Neural cell (in vitro differentiated cells): ENCODE data around the gene CMYA5. TPM values are rescaled to one million over a fixed set of nuclear protein-coding genes. Genes with fewer than 3 reads are reported as not detected.

Experiments used
- H2AFZ ChIP-seq: fragments of 200-600, 300-800 bp; sonication (generic), shearing (Covaris generic); 2 replicates; pipeline ENCODE4 v1.6.0; 2014; ENCODE audit warnings: low read depth, mild to moderate bottlenecking, antibody characterized with exemption, low read length, moderate library complexity
- H3F3A ChIP-seq: fragments of 200-600 bp; shearing (Covaris generic); 2 replicates; pipeline ENCODE4 v1.6.1; 2016; ENCODE audit warnings: mild to moderate bottlenecking, moderate library complexity, mixed read lengths, antibody characterized with exemption, low read length; ENCODE audit not compliant: insufficient read depth, poor library complexity, severe bottlenecking
- H3K27ac ChIP-seq: fragments of 200-600, 300-800 bp; sonication (generic), shearing (Covaris generic); 2 replicates; pipeline ENCODE4 v1.5.1; 2014; ENCODE audit warnings: mild to moderate bottlenecking, low read length, moderate library complexity
- H3K27me3 ChIP-seq: fragments of 300-800, 200-600 bp; sonication (generic), shearing (Covaris generic); 2 replicates; pipeline ENCODE4 v1.6.0; 2014; ENCODE audit warnings: mild to moderate bottlenecking, low read depth, low read length, moderate library complexity; ENCODE audit not compliant: insufficient read depth
- H3K36me3 ChIP-seq: fragments of 300-800, 200-600 bp; sonication (generic), shearing (Covaris generic); 2 replicates; pipeline ENCODE4 v1.5.1; 2014; ENCODE audit warnings: mild to moderate bottlenecking, antibody characterized with exemption, low read length, moderate library complexity; ENCODE audit not compliant: insufficient read depth
- H3K4me2 ChIP-seq: fragments of 300-800, 200-600 bp; sonication (generic), shearing (Covaris generic); 2 replicates; pipeline ENCODE4 v1.6.0; 2014; ENCODE audit warnings: mild to moderate bottlenecking, low read length
- H3K4me3 ChIP-seq: fragments of 300-800, 200-600 bp; sonication (generic), shearing (Covaris generic); 2 replicates; pipeline ENCODE4 v1.5.1; 2014; ENCODE audit warnings: mild to moderate bottlenecking, low read length, moderate library complexity
- H3K79me2 ChIP-seq: fragments of 200-600 bp; shearing (Covaris generic); replicated peaks from 2 replicates; pipeline ENCODE4 v1.6.0; 2014; ENCODE audit warnings: mild to moderate bottlenecking, low read length, moderate library complexity; ENCODE audit not compliant: insufficient read depth
- H3K9ac ChIP-seq: fragments of 300-800, 200-600 bp; sonication (generic), shearing (Covaris generic); 2 replicates; pipeline ENCODE4 v1.6.1; 2016; ENCODE audit warnings: mild to moderate bottlenecking, low read length, mixed read lengths
- H3K9me2 ChIP-seq: fragments of 200-600 bp; shearing (Covaris generic); 2 replicates; pipeline ENCODE4 v1.6.1; 2016; ENCODE audit warnings: mild to moderate bottlenecking, low read length, mixed read lengths; ENCODE audit not compliant: insufficient read depth
- H3K9me3 ChIP-seq: fragments of 200-600, 300-800 bp; sonication (generic), shearing (Covaris generic); 2 replicates; pipeline ENCODE4 v1.6.1; 2016; ENCODE audit warnings: mild to moderate bottlenecking, mixed run types, low read length, moderate library complexity, mixed read lengths
- H4K20me1 ChIP-seq: fragments of 200-600 bp; shearing (Covaris generic); 2 replicates; pipeline ENCODE4 v1.6.1; 2016; ENCODE audit warnings: mild to moderate bottlenecking, mixed run types; ENCODE audit not compliant: insufficient read depth
- CTCF ChIP-seq: fragments of 450-650 bp; IDR thresholded peaks from 2 replicates; pipeline ENCODE4 v1.5.1; 2014; ENCODE audit warnings: antibody characterized with exemption, mild to moderate bottlenecking, moderate library complexity; ENCODE audit not compliant: poor library complexity, severe bottlenecking
- EP300 ChIP-seq: fragments of 450-650 bp; conservative IDR thresholded peaks from 2 replicates; pipeline ENCODE4 v1.6.1; 2014; ENCODE audit warnings: antibody characterized with exemption, mild to moderate bottlenecking, moderate library complexity; ENCODE audit not compliant: poor library complexity, severe bottlenecking
- EZH2 ChIP-seq: fragments of 200-600, 300-800 bp; shearing (Covaris generic), sonication (generic); IDR thresholded peaks from 2 replicates; pipeline ENCODE4 v1.6.1; 2014; ENCODE audit warnings: antibody characterized with exemption, low read length, borderline replicate concordance, mild to moderate bottlenecking; ENCODE audit not compliant: insufficient read depth, poor library complexity, severe bottlenecking
- MXI1 ChIP-seq: fragments of 450-650 bp; conservative IDR thresholded peaks from 2 replicates; pipeline ENCODE4 v1.6.1; 2014; ENCODE audit warnings: antibody characterized with exemption, mild to moderate bottlenecking; ENCODE audit not compliant: poor library complexity, severe bottlenecking
- POLR2AphosphoS5 ChIP-seq: IDR thresholded peaks from 2 replicates; pipeline ENCODE4 v1.6.1; 2012
- RAD21 ChIP-seq: fragments of 450-650 bp; conservative IDR thresholded peaks from 2 replicates; pipeline ENCODE4 v1.6.1; 2014; ENCODE audit warnings: antibody characterized with exemption, mild to moderate bottlenecking, moderate library complexity
- REST ChIP-seq: IDR thresholded peaks from 2 replicates; pipeline ENCODE4 v1.6.1; 2012; ENCODE audit warnings: borderline replicate concordance
- SMC3 ChIP-seq: fragments of 450-650 bp; conservative IDR thresholded peaks from 2 replicates; pipeline ENCODE4 v1.6.1; 2014; ENCODE audit warnings: antibody characterized with exemption, mild to moderate bottlenecking, moderate library complexity; ENCODE audit not compliant: poor library complexity
- TAF1 ChIP-seq: IDR thresholded peaks from 2 replicates; pipeline ENCODE4 v1.6.1; 2012; ENCODE audit warnings: low read depth
- polyA plus RNA-seq: library from polyadenylated mRNA; depleted of rRNA; stranded (reverse); fragments of >200 nt; gene quantifications from 2 replicates; pipeline ENCODE4 v1.2.3, GENCODE V29; 2014

Gene CMYA5
- polyA plus RNA-seq, 1 donor from 2014 or later = 0.30 TPM

GRCh38 chr5:79834098-79834753, 144.6 kb downstream of the CMYA5 start:
- TF ChIP-seq RAD21 (no peak), EP300 (no peak), TAF1 (no peak), REST (no peak), MXI1 (no peak), CTCF (no peak), SMC3 (no peak), POLR2AphosphoS5 (no peak), EZH2 (no peak)
- no peaks in the 10 kb centered on the region for H3K79me2 ChIP-seq
- no peak overlapping the region for H3K27ac ChIP-seq
- H3K9me2 ChIP-seq = no peaks in the 10 kb centered on the region
- H3K4me2 ChIP-seq = no peak overlapping the region
- no peak overlapping the region for H2AFZ ChIP-seq
- H4K20me1 ChIP-seq = no peaks in the 10 kb centered on the region
- H3K36me3 ChIP-seq = no peaks in the 10 kb centered on the region
- H3K9me3 ChIP-seq = no peaks in the 10 kb centered on the region
- H3K27me3 ChIP-seq = no peaks in the 10 kb centered on the region
- H3K4me3 ChIP-seq = no peak overlapping the region
- H3F3A ChIP-seq = no peaks in the 10 kb centered on the region
- no peak overlapping the region for H3K9ac ChIP-seq

- H2AFZ ChIP-seq = no peak overlapping the region
- H3K27ac ChIP-seq = no peak overlapping the region
- no peak overlapping the region for H3K9ac ChIP-seq
- TF ChIP-seq EZH2 = no peak
- no peak for TF ChIP-seq REST
- no peak for TF ChIP-seq MXI1
- no peak for TF ChIP-seq CTCF
- TF ChIP-seq EP300 = no peak
- TF ChIP-seq TAF1 = no peak
- no peak for TF ChIP-seq SMC3
- no peak for TF ChIP-seq RAD21
- no peak for TF ChIP-seq POLR2AphosphoS5
- no peak overlapping the region for H3K4me3 ChIP-seq
- H3K36me3 ChIP-seq = no peaks in the 10 kb centered on the region
- no peaks in the 10 kb centered on the region for H3F3A ChIP-seq
- no peaks in the 10 kb centered on the region for H3K79me2 ChIP-seq
- no peaks in the 10 kb centered on the region for H3K9me3 ChIP-seq
- no peaks in the 10 kb centered on the region for H4K20me1 ChIP-seq
- no peak overlapping the region for H3K4me2 ChIP-seq
- no peaks in the 10 kb centered on the region for H3K27me3 ChIP-seq
- no peaks in the 10 kb centered on the region for H3K9me2 ChIP-seq
These were observed 145.4 kb downstream of the CMYA5 start for GRCh38 chr5:79834754-79835714.
